Stimulated activated naive CD4-positive, alpha-beta T cell (primary cell): Measurements from ENCODE around the gene RGPD5.
"Not testable (repeated sequence)": the region's sequence is repeated elsewhere in the genome, so short reads cannot be mapped to it uniquely, and the experiment has no call there.

ENCODE experiments used
- DNase-seq, 6 experiments: peaks; one replicate each; lab custom pipeline; 2025; lab: John Stamatoyannopoulos, UW

RGPD5 gene

DNA sequence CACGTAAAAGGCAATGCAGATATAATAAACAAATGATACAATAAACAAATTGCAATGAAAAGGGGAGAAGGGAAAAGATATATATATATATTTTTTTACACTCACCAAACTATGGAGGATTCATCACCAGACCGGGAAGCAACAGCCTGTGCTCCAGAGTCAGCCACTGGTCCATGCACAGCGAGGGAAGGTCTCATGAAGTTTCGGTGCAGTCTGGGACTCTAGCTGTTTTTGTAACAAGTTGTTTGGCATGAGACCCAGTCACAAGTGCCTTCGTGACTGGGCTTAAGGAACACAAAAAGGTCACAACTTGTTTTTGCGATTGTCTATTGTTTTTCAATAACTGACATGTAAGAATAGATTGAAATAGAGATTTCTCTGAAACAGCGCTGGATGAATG is 99.6 kb downstream of the RGPD5 start:
- DNase-seq, result not testable (repeated sequence)

DNA sequence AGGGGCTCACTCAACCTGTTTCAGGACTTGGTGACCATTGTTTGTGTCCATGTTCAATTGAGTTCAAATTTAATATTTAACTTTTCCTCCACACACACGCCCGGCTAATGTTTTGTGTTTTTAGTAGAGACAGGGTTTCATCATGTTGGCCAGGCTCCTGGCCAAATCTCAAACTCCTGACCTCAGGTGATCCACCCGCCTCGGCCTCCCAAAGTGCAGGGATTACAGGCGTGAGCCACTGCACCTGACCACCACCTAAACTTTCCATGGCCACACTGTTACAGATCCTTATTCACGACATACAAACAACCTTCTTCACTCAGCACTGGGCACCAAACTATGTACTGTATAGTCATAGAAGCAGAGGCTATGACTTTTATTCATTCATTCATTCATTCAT is 100.0 kb downstream of the RGPD5 start:
- not testable (repeated sequence) for DNase-seq

DNA sequence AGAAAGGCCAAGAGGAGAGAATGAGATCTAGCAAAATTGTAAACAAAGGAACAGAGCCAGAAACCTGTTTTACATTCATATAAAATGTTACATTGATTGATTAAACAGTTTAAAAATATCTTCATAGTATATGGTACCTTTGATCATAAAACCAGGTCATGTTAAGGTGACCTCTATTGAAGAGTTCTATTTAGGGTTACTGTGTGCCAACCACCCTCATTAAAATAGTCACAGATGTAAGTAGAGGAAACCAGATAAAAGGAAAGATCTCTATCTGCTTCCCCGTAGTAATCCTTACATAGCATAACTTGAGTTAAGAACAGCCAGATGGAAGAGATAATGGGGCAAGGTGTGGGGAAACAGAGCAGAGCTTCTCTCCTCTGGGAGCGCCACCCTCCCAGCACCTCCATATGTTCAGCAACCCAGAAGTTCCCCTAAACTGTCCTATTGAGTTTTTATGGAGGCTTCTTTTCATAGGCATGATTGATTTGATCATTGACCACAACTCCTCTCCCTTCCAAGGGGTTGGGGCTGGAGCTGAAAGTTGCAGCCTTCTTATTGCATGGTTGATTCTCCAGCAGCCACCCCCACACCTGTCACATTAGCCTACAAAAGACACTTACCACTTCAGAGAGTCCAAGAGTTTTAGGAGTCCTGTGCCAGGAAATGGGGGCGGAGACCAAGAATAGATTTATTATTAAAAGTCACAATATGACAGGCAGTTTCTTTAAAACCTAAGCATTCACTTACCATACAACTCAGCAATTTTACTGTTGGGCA is 101.2 kb downstream of the RGPD5 start:
- not testable (repeated sequence) for DNase-seq

DNA sequence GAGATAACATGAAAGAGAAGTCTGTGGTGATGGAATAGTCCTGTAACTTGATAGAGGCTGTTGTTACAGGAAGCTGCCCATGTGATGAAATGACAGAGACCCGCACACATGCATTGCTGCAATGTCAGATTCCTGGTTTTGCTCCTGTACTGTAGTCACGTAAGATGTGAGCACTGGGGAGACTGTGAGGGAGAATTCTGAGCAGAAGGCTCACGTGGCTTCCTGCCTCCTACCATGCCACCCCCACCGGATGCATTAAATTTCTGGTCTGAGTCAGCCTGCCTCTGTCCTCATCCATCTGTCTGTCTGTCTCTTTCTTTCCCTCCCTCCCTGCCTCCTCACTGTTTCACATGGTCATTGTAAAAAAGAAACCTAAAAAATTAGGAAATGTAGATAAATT is 102.1 kb downstream of the RGPD5 start:
- DNase-seq, result not testable (repeated sequence)

DNA sequence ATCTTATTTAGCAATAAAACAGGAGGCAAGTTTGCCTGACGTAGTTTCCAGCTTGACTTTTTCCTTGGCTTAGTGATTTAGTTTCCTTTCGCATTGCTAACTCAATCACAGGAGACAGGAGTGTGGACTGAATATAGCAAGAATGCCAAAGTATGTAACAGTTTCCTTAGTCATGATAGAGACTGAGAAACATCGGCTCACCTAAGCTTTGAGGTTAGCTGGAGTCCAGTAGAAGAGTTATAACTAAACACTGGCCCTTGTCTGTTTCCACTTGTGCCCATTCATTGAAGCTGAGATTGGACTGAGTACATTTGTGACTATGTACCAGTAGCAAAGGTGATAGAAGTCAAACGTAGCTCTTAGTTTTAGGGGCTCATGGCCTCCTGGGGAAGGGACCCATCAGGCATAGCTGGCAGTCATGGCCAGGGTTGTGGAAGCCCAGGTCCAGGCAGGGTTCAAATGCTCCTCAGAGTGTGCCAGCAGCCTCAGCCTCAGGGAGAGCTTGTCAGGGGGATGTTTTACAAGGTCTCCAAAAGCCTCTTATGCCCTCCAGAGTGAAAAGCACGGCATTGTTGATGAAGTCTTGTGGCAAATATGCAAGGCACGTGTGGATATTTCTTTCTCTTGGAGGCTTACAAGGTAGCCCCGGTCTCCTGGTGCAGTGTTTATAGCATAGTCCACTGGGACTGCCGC is 103.8 kb downstream of the RGPD5 start:
- not testable (repeated sequence) for DNase-seq

DNA sequence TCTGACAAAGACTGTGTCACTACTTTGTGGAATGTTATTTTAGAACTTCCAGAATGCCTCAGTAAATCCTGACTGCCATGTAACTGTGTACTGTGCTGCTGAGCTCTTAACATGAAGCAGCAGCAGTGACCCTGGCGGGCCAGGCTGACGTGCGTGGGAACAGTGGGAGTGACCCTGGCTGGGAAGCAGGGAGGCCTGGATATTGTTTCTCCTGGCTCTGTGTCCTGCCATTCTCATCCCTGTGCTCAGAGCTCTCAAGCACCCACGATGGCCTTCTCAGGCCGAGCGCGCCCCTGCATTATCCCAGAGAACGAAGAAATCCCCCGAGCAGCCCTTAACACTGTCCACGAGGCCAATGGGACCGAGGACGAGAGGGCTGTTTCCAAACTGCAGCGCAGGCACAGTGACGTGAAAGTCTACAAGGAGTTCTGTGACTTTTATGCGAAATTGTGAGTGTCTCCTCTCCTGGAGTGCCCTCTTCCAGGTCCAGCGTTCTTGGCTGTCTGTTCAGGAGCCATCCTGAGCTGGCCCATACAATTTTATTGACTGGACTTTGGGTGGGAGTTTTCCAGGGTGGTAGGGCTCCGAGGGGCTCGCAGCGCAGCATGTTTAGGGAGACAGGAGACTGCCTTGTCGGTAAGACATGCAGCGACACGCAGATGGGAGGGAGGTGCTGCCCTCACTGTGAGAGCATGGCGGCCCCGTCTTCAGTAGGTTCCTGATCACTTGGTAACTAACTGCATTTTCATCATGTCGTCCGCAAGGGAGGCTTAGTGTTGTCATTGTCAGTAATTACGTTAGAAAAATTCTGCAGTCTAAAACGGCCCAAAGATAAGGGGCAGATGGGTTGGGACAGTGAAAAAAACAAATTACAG is 104.6 kb downstream of the RGPD5 start, which contains the start of gene LIMS3:
TSS of gene LIMS3 (plus strand) at position 227 of the 875 bp plus-strand sequence. CDS start at position 268, 41 bp downstream.
- DNase-seq, result not testable (repeated sequence)

DNA sequence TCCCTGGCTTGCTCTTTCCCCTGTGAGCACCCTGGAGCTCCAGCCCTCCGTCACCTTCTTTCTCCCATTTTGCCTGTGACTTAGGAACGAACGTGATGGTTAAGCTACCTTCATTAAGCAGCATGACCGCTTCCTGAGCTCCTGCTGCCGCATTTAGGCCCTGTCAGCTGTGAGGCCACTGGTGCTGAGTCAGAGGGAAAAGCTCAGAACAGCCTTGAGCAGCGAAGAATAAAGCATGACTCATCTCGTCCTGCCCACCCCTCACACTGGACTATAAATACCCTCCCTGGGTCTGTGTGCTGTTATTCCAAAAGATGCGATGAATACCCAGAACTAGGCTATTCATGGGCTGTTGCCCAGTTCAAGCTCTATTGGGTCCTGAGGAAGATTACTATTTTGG is 111.7 kb downstream of the RGPD5 start:
- not testable (repeated sequence) for DNase-seq
